IPS-18c (cell line): ENCODE results near the gene TERT.
"Not testable (repeated sequence)": the region's sequence is repeated elsewhere in the genome, so short reads cannot be mapped to it uniquely, and the experiment has no call there.

ENCODE experiments used
- H3K4me3 ChIP-seq: 2 replicates; pipeline ENCODE4 v1.7.0; 2013; ENCODE audit warnings: low read depth, mild to moderate bottlenecking, low read length, moderate library complexity; ENCODE audit not compliant: insufficient read depth
- H3K9me3 ChIP-seq: one replicate; pipeline ENCODE4 v1.6.1; 2013; ENCODE audit warnings: mild to moderate bottlenecking, low read length, moderate library complexity; ENCODE audit not compliant: control insufficient read depth, insufficient read depth

Gene TERT

GRCh38 chr5:1243487-1244130 lies 51.3 kb downstream of the TERT start:
- Histone ChIP-seq H3K4me3 (no peak overlapping the region), H3K9me3 (no peaks in the 10 kb centered on the region)

- Histone ChIP-seq H3K4me3 (no peak overlapping the region), H3K9me3 (no peaks in the 10 kb centered on the region)
These were observed 52.0 kb downstream of the TERT start for GRCh38 chr5:1242733-1243486.

- no peak overlapping the region for H3K4me3 ChIP-seq
- peaks cover under 1% of the 10 kb centered on the region for H3K9me3 ChIP-seq
These were observed 53.3 kb downstream of the TERT start for GRCh38 chr5:1241509-1242080.

- Histone ChIP-seq H3K4me3 (no peak overlapping the region), H3K9me3 (peaks cover 2% of the 10 kb centered on the region)
These were observed 54.2 kb downstream of the TERT start for GRCh38 chr5:1240496-1241260.

GRCh38 chr5:1239505-1240251 lies 55.2 kb downstream of the TERT start:
- H3K9me3 ChIP-seq = peaks cover 2% of the 10 kb centered on the region
- H3K4me3 ChIP-seq = no peak overlapping the region

GRCh38 chr5:1235838-1236237 lies 59.0 kb downstream of the TERT start:
- Histone ChIP-seq H3K9me3 (peaks cover 2% of the 10 kb centered on the region), H3K4me3 (no peak overlapping the region)

- peaks cover 2% of the 10 kb centered on the region for H3K9me3 ChIP-seq
- H3K4me3 ChIP-seq = no peak overlapping the region
These were observed 59.5 kb downstream of the TERT start for GRCh38 chr5:1235379-1235778.

- Histone ChIP-seq H3K4me3 (no peak overlapping the region), H3K9me3 (peaks cover 2% of the 10 kb centered on the region)
These were observed 62.1 kb downstream of the TERT start for GRCh38 chr5:1232780-1233179.

- Histone ChIP-seq H3K9me3 (peaks cover under 1% of the 10 kb centered on the region), H3K4me3 (no peak overlapping the region)
These were observed 63.4 kb downstream of the TERT start for GRCh38 chr5:1231354-1231905.

- H3K9me3 ChIP-seq = no peaks in the 10 kb centered on the region
These were observed 64.3 kb downstream of the TERT start for GRCh38 chr5:1230551-1230950.

GRCh38 chr5:1229822-1230221 lies 65.0 kb downstream of the TERT start:
- no peak overlapping the region for H3K4me3 ChIP-seq
- no peaks in the 10 kb centered on the region for H3K9me3 ChIP-seq

More at GRCh38 chr5:1230551-1230950, 64.3 kb downstream of the TERT start:
- no peak overlapping the region for H3K4me3 ChIP-seq

- H3K4me3 ChIP-seq, H3K9me3 ChIP-seq: not testable (repeated sequence)
These were observed 65.8 kb downstream of the TERT start for GRCh38 chr5:1229023-1229422.

GRCh38 chr5:1228120-1228519 lies 66.7 kb downstream of the TERT start:
- H3K9me3 ChIP-seq = no peaks in the 10 kb centered on the region
- no peak overlapping the region for H3K4me3 ChIP-seq

- H3K9me3 ChIP-seq = no peaks in the 10 kb centered on the region
These were observed 67.2 kb downstream of the TERT start for GRCh38 chr5:1227667-1228066.

GRCh38 chr5:1226839-1227581 lies 67.9 kb downstream of the TERT start:
- H3K9me3 ChIP-seq = no peaks in the 10 kb centered on the region
- H3K4me3 ChIP-seq = no peak overlapping the region

More at GRCh38 chr5:1227667-1228066, 67.2 kb downstream of the TERT start:
- H3K4me3 ChIP-seq = no peak overlapping the region

GRCh38 chr5:1226231-1226630 lies 68.6 kb downstream of the TERT start:
- Histone ChIP-seq H3K4me3 (no peak overlapping the region), H3K9me3 (no peaks in the 10 kb centered on the region)
